Upper lobe of left lung (tissue), 6 donors: ENCODE data around the gene FAM3D. TPM values are rescaled to one million over a fixed set of nuclear protein-coding genes. Genes with fewer than 3 reads are reported as not detected.

Source experiments
- ATAC-seq, 2 donors: fragments of 200-7000 bp; cut with Tn5 transposase; one replicate each; pipeline ENCODE4 v1.9.1; 2022; ENCODE audit warnings: mild to moderate bottlenecking in 2 of 2, moderate library complexity in 2 of 2; ENCODE audit not compliant: low FRiP score in 2 of 2
- DNase-seq, 2 donors: peaks; one replicate each; pipeline ENCODE4 v3.0.0-alpha.2; 2019 to 2020
- H3K27ac ChIP-seq, 4 donors: fragments of 200-600 bp; sonication (generic); one replicate each; pipeline ENCODE4 v1.5.1; 2016 to 2019
- H3K27me3 ChIP-seq, 4 donors: fragments of 200-600 bp; sonication (generic); one replicate each; pipeline ENCODE4 v1.5.1; 2017 to 2019
- H3K36me3 ChIP-seq, 4 donors: fragments of 200-600 bp; sonication (generic); one replicate each; pipeline ENCODE4 v1.5.1; 2016 to 2019
- H3K4me1 ChIP-seq, 4 donors: fragments of 200-600 bp; sonication (generic); one replicate each; pipeline ENCODE4 v1.5.1; 2018 to 2019
- H3K4me3 ChIP-seq, 4 donors: fragments of 200-600 bp; sonication (generic); one replicate each; pipeline ENCODE4 v1.5.1; 2017 to 2019; ENCODE audit warnings: mild to moderate bottlenecking in 2 of 4, moderate library complexity in 1 of 4
- H3K9me3 ChIP-seq, 4 donors: fragments of 200-600 bp; sonication (generic); one replicate each; pipeline ENCODE4 v1.5.1; 2018 to 2019
- CTCF ChIP-seq, 6 experiments: fragments of 450-650 bp in 4 of 6; fragments of 200-600 bp in 2 of 6; sonication (generic) in 2 of 6; IDR thresholded peaks; one replicate each; pipeline ENCODE4 v1.5.1; 2016 to 2019; ENCODE audit warnings: antibody characterized with exemption in 6 of 6
- EP300 ChIP-seq, 4 donors: sonication (generic); formaldehyde crosslinking; IDR thresholded peaks; one replicate each; pipeline ENCODE4 v1.5.1; 2017; ENCODE audit warnings: antibody characterized with exemption in 4 of 4, control low read depth in 2 of 4
- POLR2A ChIP-seq, 4 donors: fragments of 450-650 bp; IDR thresholded peaks; one replicate each; pipeline ENCODE4 v1.5.1; 2016 to 2017; ENCODE audit warnings: antibody characterized with exemption in 4 of 4, mild to moderate bottlenecking in 2 of 4
- POLR2AphosphoS5 ChIP-seq, 2 donors: sonication (generic); formaldehyde crosslinking; IDR thresholded peaks; one replicate each; pipeline ENCODE4 v1.5.1; 2017; ENCODE audit warnings: antibody characterized with exemption in 2 of 2
- WGBS, 2 donors: methylation state at CpG; one replicate each; pipeline ENCODE4 v1.1.5; 2017 to 2018; 5-methylcytosine and 5-hydroxymethylcytosine counted together
- total RNA-seq, 6 donors: library from RNA; depleted of rRNA in 4 of 6; stranded (reverse); fragments of >200 nt in 4 of 6; gene quantifications; one replicate each; pipeline versions ENCODE4 v1.1.0 to v1.2.1, GENCODE V29; 2016 to 2021
- donor health status: DM: no; HTN: no; CAD: no; lungs with moderate emphysema.
- donor health status: DM: no; HTN: yes; CAD: no; lungs with severe emphysema.

The FAM3D gene
- total RNA-seq, 6 donors from 2014 or later: 1.0 to 7.7 (median 1.5) TPM

GRCh38 chr3:58651276-58651675, 15.3 kb downstream of the FAM3D start:
- Histone ChIP-seq H3K4me1 (peaks cover 0 to 4% (median 2%) of the 10 kb centered on the region in 4 donors), H3K27me3 (no peaks in the 10 kb centered on the region), H3K27ac (no peak overlapping the region), H3K36me3 (no peaks in the 10 kb centered on the region), H3K9me3 (no peaks in the 10 kb centered on the region), H3K4me3 (no peak overlapping the region)
- TF ChIP-seq CTCF (IDR thresholded peaks at IDR 0.05) (no peak), EP300 (IDR thresholded peaks at IDR 0.05) (no peak), POLR2AphosphoS5 (IDR thresholded peaks at IDR 0.05) (no peak), POLR2A (IDR thresholded peaks at IDR 0.05) (no peak)
- ATAC-seq (no peak), DNase-seq (no peak)

- DNase-seq (no peak), ATAC-seq (no peak)
- H3K36me3 ChIP-seq: no peaks in the 10 kb centered on the region
- H3K4me1 ChIP-seq: peaks cover 0 to 4% (median 2%) of the 10 kb centered on the region in 4 donors
- H3K9me3 ChIP-seq: no peaks in the 10 kb centered on the region
- H3K27ac ChIP-seq: no peak overlapping the region
- TF ChIP-seq CTCF (IDR thresholded peaks at IDR 0.05): no peak
- TF ChIP-seq POLR2A (IDR thresholded peaks at IDR 0.05): no peak
- TF ChIP-seq POLR2AphosphoS5 (IDR thresholded peaks at IDR 0.05): no peak
- TF ChIP-seq EP300 (IDR thresholded peaks at IDR 0.05): no peak
- H3K4me3 ChIP-seq: no peak overlapping the region
- 74 to 100% methylated on average over 1 to 3 of the region's 3 CpGs for WGBS, 2 donors
- no peaks in the 10 kb centered on the region for H3K27me3 ChIP-seq
Measured at GRCh38 chr3:58647381-58648141, 19.0 kb downstream of the FAM3D start.

GRCh38 chr3:58646503-58646902, 20.1 kb downstream of the FAM3D start:
- DNase-seq: no peak
- TF ChIP-seq POLR2AphosphoS5 (IDR thresholded peaks at IDR 0.05): no peak
- no peak for TF ChIP-seq EP300 (IDR thresholded peaks at IDR 0.05)
- no peak for TF ChIP-seq CTCF (IDR thresholded peaks at IDR 0.05)
- TF ChIP-seq POLR2A (IDR thresholded peaks at IDR 0.05): no peak
- 78 to 82% methylated on average over 3 of the region's 3 CpGs for WGBS, 2 donors

GRCh38 chr3:58645726-58646125, 20.8 kb downstream of the FAM3D start:
- H3K4me1 ChIP-seq: peaks cover 2 to 5% (median 2%) of the 10 kb centered on the region in 4 donors
- WGBS, 2 donors: 77 to 96% methylated on average over 4 of the region's 4 CpGs
- no peak overlapping the region for H3K27ac ChIP-seq
- no peak for DNase-seq
- TF ChIP-seq CTCF (IDR thresholded peaks at IDR 0.05) (no peak), EP300 (IDR thresholded peaks at IDR 0.05) (no peak), POLR2A (IDR thresholded peaks at IDR 0.05) (no peak), POLR2AphosphoS5 (IDR thresholded peaks at IDR 0.05) (no peak)
- no peaks in the 10 kb centered on the region for H3K9me3 ChIP-seq
- no peak for ATAC-seq
- no peak overlapping the region for H3K4me3 ChIP-seq
- no peaks in the 10 kb centered on the region for H3K27me3 ChIP-seq
- no peaks in the 10 kb centered on the region for H3K36me3 ChIP-seq

More at GRCh38 chr3:58646503-58646902, 20.1 kb downstream of the FAM3D start:
- Histone ChIP-seq H3K9me3 (no peaks in the 10 kb centered on the region), H3K4me3 (no peak overlapping the region), H3K4me1 (peaks cover 0 to 3% (median 0%) of the 10 kb centered on the region in 4 donors), H3K36me3 (no peaks in the 10 kb centered on the region), H3K27me3 (no peaks in the 10 kb centered on the region), H3K27ac (no peak overlapping the region)
- ATAC-seq: no peak

GRCh38 chr3:58642846-58643245, 23.7 kb downstream of the FAM3D start:
- 92 to 100% methylated on average over 4 of the region's 4 CpGs for WGBS, 2 donors
- DNase-seq: no peak
- TF ChIP-seq EP300 (IDR thresholded peaks at IDR 0.05) (no peak), POLR2A (IDR thresholded peaks at IDR 0.05) (no peak), CTCF (IDR thresholded peaks at IDR 0.05) (no peak), POLR2AphosphoS5 (IDR thresholded peaks at IDR 0.05) (no peak)
- Histone ChIP-seq H3K27me3 (no peaks in the 10 kb centered on the region), H3K4me3 (no peak overlapping the region), H3K9me3 (no peaks in the 10 kb centered on the region), H3K36me3 (no peaks in the 10 kb centered on the region), H3K27ac (no peak overlapping the region), H3K4me1 (peaks cover 4 to 9% (median 6%) of the 10 kb centered on the region in 4 donors)
- ATAC-seq: no peak
